Measurements from ENCODE around the gene NLK.
"Not testable (repeated sequence)": the region's sequence is repeated elsewhere in the genome, so short reads cannot be mapped to it uniquely, and the experiment has no call there.

Gene NLK

GRCh38 chr17:28042657-28042720 lies at the start of gene NLK:
Gene NLK (plus strand): TSS chr17:28042677. CDS start chr17:28042874, 197 bp downstream.
- H3K9me3 ChIP-seq: no peaks in the 10 kb centered on the region
- peak within 1 kb of the TSS; percentile 77 for H3K4me3 ChIP-seq
- H3K27me3 ChIP-seq (ENCODE audit: low read depth): no peaks in the 10 kb centered on the region; the same call in 1 of the 2 replicates
- H3K36me3 ChIP-seq (replicated peaks): no peaks in the 10 kb centered on the region
- DNase-seq (ENCODE audit: low spot score in 2 of 2): no peak
- peaks cover 32% of the 10 kb centered on the region for H3K4me1 ChIP-seq
- in situ Hi-C loops (cut with MboI; ENCODE audit: low sequenced_read_pairs): loop anchor here (25.0 kb wide), 2 partner anchors 230 to 370 kb away; partner anchors contain the start of genes NOS2 and SLC46A1

DNA sequence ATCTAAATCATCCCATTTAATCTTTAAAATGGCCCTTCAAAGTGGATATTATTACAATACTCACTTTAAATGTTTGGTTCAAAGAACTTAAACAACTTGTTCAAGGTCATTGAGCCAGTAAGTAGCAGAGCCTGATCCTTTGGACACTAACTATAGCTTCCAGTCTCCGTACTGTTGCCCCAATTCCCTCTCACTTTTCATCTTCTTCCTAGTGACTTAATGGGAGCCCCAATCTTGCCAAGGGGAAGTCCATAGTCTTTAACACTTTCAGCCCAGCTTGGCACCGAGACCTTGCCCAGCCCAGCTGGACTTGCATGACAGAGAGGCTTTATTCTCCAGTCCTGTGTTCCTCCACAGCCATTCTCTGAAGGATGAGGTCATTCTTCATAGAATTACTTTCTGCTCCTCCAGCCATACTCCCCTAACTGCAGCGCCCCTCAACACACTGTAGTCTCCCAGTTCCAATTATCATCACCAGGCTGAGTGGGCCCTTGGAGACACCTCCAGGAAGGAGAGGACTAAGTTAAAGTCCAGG lies 49.2 kb upstream of the NLK start:
- DNase-seq (ENCODE audit: low spot score in 2 of 2): no peak
- no peaks in the 10 kb centered on the region; the same call in 1 of the 2 replicates for H3K4me1 ChIP-seq
- H3K36me3 ChIP-seq (replicated peaks): no peaks in the 10 kb centered on the region
- H3K4me3 ChIP-seq: no peak overlapping the region
- H3K9me3 ChIP-seq: no peaks in the 10 kb centered on the region
- in situ Hi-C loops (cut with MboI; ENCODE audit: low sequenced_read_pairs): no loop called here
- no peaks in the 10 kb centered on the region for H3K27me3 ChIP-seq (ENCODE audit: low read depth)

GRCh38 chr17:27993723-27994310 lies 48.7 kb upstream of the NLK start:
- H3K4me3 ChIP-seq: no peak overlapping the region
- no peak for DNase-seq (ENCODE audit: low spot score in 2 of 2)
- in situ Hi-C loops (cut with MboI; ENCODE audit: low sequenced_read_pairs): no loop called here
- no peaks in the 10 kb centered on the region for H3K36me3 ChIP-seq (replicated peaks)
- H3K4me1 ChIP-seq: no peaks in the 10 kb centered on the region; the same call in 1 of the 2 replicates
- H3K27me3 ChIP-seq (ENCODE audit: low read depth): no peaks in the 10 kb centered on the region
- no peaks in the 10 kb centered on the region for H3K9me3 ChIP-seq

DNA sequence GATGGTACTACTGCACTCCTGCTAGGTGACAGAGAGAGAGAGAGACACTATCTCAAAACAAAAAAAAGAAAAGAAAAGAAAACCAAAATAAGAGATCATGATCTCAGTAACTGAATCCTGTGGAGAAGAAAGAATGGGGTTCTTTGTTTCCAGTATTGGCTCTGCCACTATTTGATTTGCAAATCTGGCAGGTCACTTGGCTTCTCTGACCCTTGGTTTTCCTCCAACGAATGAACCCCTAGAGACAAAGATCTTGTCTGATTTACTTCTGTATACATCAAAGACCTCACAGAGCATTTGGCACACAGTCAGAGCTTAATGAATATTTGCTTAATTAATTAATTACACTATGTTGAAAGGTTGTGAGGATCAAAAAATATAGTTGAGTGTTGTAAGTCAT lies 47.9 kb upstream of the NLK start:
- Histone ChIP-seq H3K36me3 (replicated peaks) (no peaks in the 10 kb centered on the region), H3K4me3 (no peak overlapping the region), H3K4me1 (no peaks in the 10 kb centered on the region; the same call in 1 of the 2 replicates), H3K9me3 (no peaks in the 10 kb centered on the region), H3K27me3 (ENCODE audit: low read depth) (no peaks in the 10 kb centered on the region)
- no peak for DNase-seq (ENCODE audit: low spot score in 2 of 2)
- in situ Hi-C loops (cut with MboI; ENCODE audit: low sequenced_read_pairs): no loop called here

GRCh38 chr17:27995554-27995953 lies 46.9 kb upstream of the NLK start:
- in situ Hi-C loops (cut with MboI; ENCODE audit: low sequenced_read_pairs): no loop called here
- DNase-seq (ENCODE audit: low spot score in 2 of 2): no peak
- Histone ChIP-seq H3K9me3 (no peaks in the 10 kb centered on the region), H3K4me1 (no peaks in the 10 kb centered on the region; the same call in 1 of the 2 replicates), H3K4me3 (no peak overlapping the region), H3K27me3 (ENCODE audit: low read depth) (no peaks in the 10 kb centered on the region), H3K36me3 (replicated peaks) (no peaks in the 10 kb centered on the region)

DNA sequence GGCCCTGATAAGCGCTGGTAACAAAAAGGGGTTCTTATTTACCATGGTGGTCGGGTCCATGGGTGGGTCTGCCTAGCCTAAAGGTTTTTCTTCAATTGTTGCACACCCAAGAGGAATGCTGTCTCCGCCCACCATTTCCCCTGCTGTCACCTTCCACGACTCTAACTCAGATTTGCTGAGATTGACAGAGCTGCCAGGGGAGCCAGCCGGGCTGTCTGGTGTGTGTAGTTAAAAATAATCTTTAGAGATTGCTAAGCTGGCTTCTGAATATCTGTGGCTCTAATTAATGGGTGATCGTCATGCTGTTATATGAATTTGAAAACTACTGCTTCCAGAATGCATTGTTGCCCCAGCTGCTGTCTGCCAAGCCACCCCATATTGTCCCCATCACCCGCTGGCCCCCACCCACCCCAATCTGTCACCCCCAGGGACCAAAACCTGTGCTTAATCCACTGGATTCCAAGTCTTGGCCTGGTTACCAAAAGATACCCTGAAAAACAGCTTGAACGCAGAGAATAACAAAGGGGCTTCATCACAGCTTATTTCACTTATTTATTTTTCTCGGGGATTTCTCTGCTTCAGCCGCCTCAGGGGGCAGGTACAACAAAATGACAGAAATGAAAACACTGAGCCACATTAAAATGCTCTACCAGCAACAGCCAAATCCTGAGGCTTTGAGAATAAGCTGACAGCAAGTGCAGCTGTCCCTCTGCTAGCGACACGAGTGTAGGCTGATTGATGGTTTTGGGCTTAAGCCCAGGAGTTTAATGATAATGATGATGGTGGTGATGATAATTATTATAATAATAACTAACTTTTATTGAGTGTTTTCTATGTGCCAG lies 46.1 kb upstream of the NLK start:
- H3K4me1 ChIP-seq: no peaks in the 10 kb centered on the region; the same call in 1 of the 2 replicates
- DNase-seq (ENCODE audit: low spot score in 2 of 2): no peak
- in situ Hi-C loops (cut with MboI; ENCODE audit: low sequenced_read_pairs): no loop called here
- no peaks in the 10 kb centered on the region for H3K36me3 ChIP-seq (replicated peaks)
- no peak overlapping the region for H3K4me3 ChIP-seq
- no peaks in the 10 kb centered on the region for H3K27me3 ChIP-seq (ENCODE audit: low read depth)
- H3K9me3 ChIP-seq: no peaks in the 10 kb centered on the region

GRCh38 chr17:27997044-27997401 lies 45.5 kb upstream of the NLK start:
- Histone ChIP-seq H3K4me3 (no peak overlapping the region), H3K27me3 (ENCODE audit: low read depth) (no peaks in the 10 kb centered on the region), H3K4me1 (no peaks in the 10 kb centered on the region; the same call in 1 of the 2 replicates), H3K9me3 (no peaks in the 10 kb centered on the region), H3K36me3 (replicated peaks) (no peaks in the 10 kb centered on the region)
- in situ Hi-C loops (cut with MboI; ENCODE audit: low sequenced_read_pairs): no loop called here
- no peak for DNase-seq (ENCODE audit: low spot score in 2 of 2)

GRCh38 chr17:27997522-27997921 lies 45.0 kb upstream of the NLK start:
- Histone ChIP-seq H3K36me3 (replicated peaks) (no peaks in the 10 kb centered on the region), H3K9me3 (no peaks in the 10 kb centered on the region), H3K4me3 (no peak overlapping the region), H3K4me1 (no peaks in the 10 kb centered on the region; the same call in 1 of the 2 replicates), H3K27me3 (ENCODE audit: low read depth) (no peaks in the 10 kb centered on the region)
- in situ Hi-C loops (cut with MboI; ENCODE audit: low sequenced_read_pairs): no loop called here
- no peak for DNase-seq (ENCODE audit: low spot score in 2 of 2)

GRCh38 chr17:28001149-28001548 lies 41.3 kb upstream of the NLK start:
- Histone ChIP-seq H3K4me1 (no peaks in the 10 kb centered on the region; the same call in 1 of the 2 replicates), H3K36me3 (replicated peaks) (no peaks in the 10 kb centered on the region), H3K27me3 (ENCODE audit: low read depth) (no peaks in the 10 kb centered on the region), H3K9me3 (no peaks in the 10 kb centered on the region), H3K4me3 (no peak overlapping the region)
- in situ Hi-C loops (cut with MboI; ENCODE audit: low sequenced_read_pairs): no loop called here
- DNase-seq (ENCODE audit: low spot score in 2 of 2): no peak

DNA sequence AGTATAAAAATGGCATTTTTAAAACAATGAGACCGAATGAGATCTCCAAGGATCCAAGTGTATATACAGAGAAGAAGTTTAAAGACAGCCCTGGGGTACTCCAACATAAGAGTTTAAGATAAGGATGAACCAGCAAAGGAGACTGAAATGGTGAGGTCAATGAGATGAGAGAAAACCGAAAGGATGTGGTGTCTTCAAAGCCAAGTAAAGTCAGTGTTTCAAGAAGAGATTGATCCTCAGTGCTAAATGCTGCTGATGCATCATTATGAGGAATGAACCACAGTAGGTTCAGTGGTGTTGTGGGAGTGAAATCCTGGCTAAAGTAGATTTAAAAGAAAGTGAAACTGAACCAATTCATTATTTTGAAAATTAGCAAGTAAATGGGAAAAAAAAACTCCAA lies 38.1 kb upstream of the NLK start:
- Histone ChIP-seq H3K27me3 (ENCODE audit: low read depth) (no peaks in the 10 kb centered on the region), H3K4me1 (no peaks in the 10 kb centered on the region), H3K4me3 (no peak overlapping the region), H3K36me3 (replicated peaks) (no peaks in the 10 kb centered on the region), H3K9me3 (no peaks in the 10 kb centered on the region)
- DNase-seq (ENCODE audit: low spot score in 2 of 2): no peak
- in situ Hi-C loops (cut with MboI; ENCODE audit: low sequenced_read_pairs): no loop called here

DNA sequence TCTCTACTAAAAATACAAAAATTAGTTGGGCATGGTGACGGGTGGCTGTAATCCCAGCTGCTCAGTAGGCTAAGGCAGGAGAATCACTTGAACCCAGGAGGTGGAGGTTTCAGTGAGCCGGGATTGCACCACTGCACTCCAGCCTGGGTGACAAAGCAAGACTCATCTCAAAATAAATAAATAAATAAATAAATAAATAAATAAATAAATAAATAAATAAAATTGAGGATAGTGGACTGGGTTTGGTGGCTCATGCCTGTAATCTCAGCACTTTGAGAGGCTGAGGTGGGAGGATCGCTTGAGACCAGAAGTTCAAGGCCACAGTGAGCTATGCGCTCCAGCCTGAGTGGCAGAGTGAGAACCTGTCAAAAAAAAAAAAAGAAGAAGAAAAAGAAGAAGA lies 34.6 kb upstream of the NLK start:
- in situ Hi-C loops (cut with MboI; ENCODE audit: low sequenced_read_pairs): not testable (repeated sequence)

GRCh38 chr17:28008513-28008912 lies 34.0 kb upstream of the NLK start:
- H3K27me3 ChIP-seq (ENCODE audit: low read depth): no peaks in the 10 kb centered on the region
- H3K9me3 ChIP-seq: no peaks in the 10 kb centered on the region
- no peaks in the 10 kb centered on the region for H3K4me1 ChIP-seq
- H3K4me3 ChIP-seq: no peak overlapping the region
- in situ Hi-C loops (cut with MboI; ENCODE audit: low sequenced_read_pairs): no loop called here
- DNase-seq (ENCODE audit: low spot score in 2 of 2): peak; percentile 42 to 76
- no peaks in the 10 kb centered on the region for H3K36me3 ChIP-seq (replicated peaks)

More for the DNA sequence above, 34.6 kb upstream of the NLK start:
- not testable (repeated sequence) for H3K9me3 ChIP-seq; H3K36me3 ChIP-seq (replicated peaks); H3K4me1 ChIP-seq; H3K27me3 ChIP-seq (ENCODE audit: low read depth); DNase-seq (ENCODE audit: low spot score in 2 of 2); H3K4me3 ChIP-seq

GRCh38 chr17:28010406-28010805 lies 32.1 kb upstream of the NLK start:
- H3K27me3 ChIP-seq (ENCODE audit: low read depth): no peaks in the 10 kb centered on the region
- DNase-seq (ENCODE audit: low spot score in 2 of 2): no peak
- H3K9me3 ChIP-seq: no peaks in the 10 kb centered on the region
- no peaks in the 10 kb centered on the region for H3K4me1 ChIP-seq
- H3K4me3 ChIP-seq: no peak overlapping the region
- H3K36me3 ChIP-seq (replicated peaks): no peaks in the 10 kb centered on the region
- in situ Hi-C loops (cut with MboI; ENCODE audit: low sequenced_read_pairs): no loop called here

- in situ Hi-C loops (cut with MboI; ENCODE audit: low sequenced_read_pairs): no loop called here
- no peak overlapping the region for H3K4me3 ChIP-seq
- no peak for DNase-seq (ENCODE audit: low spot score in 2 of 2)
- no peaks in the 10 kb centered on the region for H3K36me3 ChIP-seq (replicated peaks)
- no peaks in the 10 kb centered on the region for H3K4me1 ChIP-seq
- H3K9me3 ChIP-seq: no peaks in the 10 kb centered on the region
- no peaks in the 10 kb centered on the region; the same call in 1 of the 2 replicates for H3K27me3 ChIP-seq (ENCODE audit: low read depth)
Observed at GRCh38 chr17:28018439-28019070, 23.9 kb upstream of the NLK start.

Measured in HAP-1 (cell line).